Stimulated activated CD4-positive, alpha-beta T cell treated with anti-CD3 and anti-CD28 coated beads, Interleukin-15, amount 100 ng/mL, for 48 hours (primary cell): Measurements from ENCODE around the gene HFM1.
A peak's percentile ranks its signal among the peaks of the same experiment; 100 is the strongest.
"Not testable (repeated sequence)": the region's sequence is repeated elsewhere in the genome, so short reads cannot be mapped to it uniquely, and the experiment has no call there.

Experiments used
- DNase-seq, 2 donors: peaks; one replicate each; pipeline ENCODE4 v3.0.0-alpha.2; 2020; ENCODE audit warnings: low read depth in 2 of 2

HFM1 gene

GRCh38 chr1:91404151-91405012, at the start of gene HFM1:
Gene HFM1 (minus strand): TSS chr1:91404837. CDS start chr1:91401082, 3,755 bp downstream.
- peak; percentile 25 to 33 for DNase-seq

- DNase-seq: no peak
Observed at GRCh38 chr1:91454136-91454535, 49.5 kb upstream of the HFM1 start.

GRCh38 chr1:91450260-91450659, 45.6 kb upstream of the HFM1 start:
- no peak for DNase-seq

GRCh38 chr1:91447782-91448181, 43.1 kb upstream of the HFM1 start:
- DNase-seq: not testable (repeated sequence)

GRCh38 chr1:91441980-91442379, 37.3 kb upstream of the HFM1 start:
- DNase-seq: not testable (repeated sequence)

GRCh38 chr1:91440847-91441246, 36.2 kb upstream of the HFM1 start:
- no peak for DNase-seq

- DNase-seq: no peak
Observed at GRCh38 chr1:91439016-91439415, 34.4 kb upstream of the HFM1 start.

- no peak for DNase-seq
Observed at GRCh38 chr1:91428182-91428798, 23.7 kb upstream of the HFM1 start.

- DNase-seq: no peak
Observed at GRCh38 chr1:91427741-91428140, 23.1 kb upstream of the HFM1 start.

- DNase-seq: not testable (repeated sequence)
Observed at GRCh38 chr1:91422523-91422922, 17.9 kb upstream of the HFM1 start.

- no peak for DNase-seq
Observed at GRCh38 chr1:91412371-91412770, 7.7 kb upstream of the HFM1 start.

GRCh38 chr1:91406773-91407389, 2.2 kb upstream of the HFM1 start:
- DNase-seq: no peak

GRCh38 chr1:91402023-91402422, 2.6 kb downstream of the HFM1 start:
- DNase-seq: no peak

- DNase-seq: no peak
Observed at GRCh38 chr1:91400133-91400725, 4.4 kb downstream of the HFM1 start.

- DNase-seq: no peak
Observed at GRCh38 chr1:91398291-91398690, 6.3 kb downstream of the HFM1 start.

GRCh38 chr1:91397605-91398004, 7.0 kb downstream of the HFM1 start:
- DNase-seq: no peak

- DNase-seq: no peak
Observed at GRCh38 chr1:91393042-91393441, 11.6 kb downstream of the HFM1 start.

GRCh38 chr1:91386109-91386508, 18.5 kb downstream of the HFM1 start:
- no peak for DNase-seq

- DNase-seq: no peak
Observed at GRCh38 chr1:91383456-91383855, 21.2 kb downstream of the HFM1 start.

GRCh38 chr1:91381844-91382243, 22.8 kb downstream of the HFM1 start:
- DNase-seq: no peak

- no peak for DNase-seq
Observed at GRCh38 chr1:91374086-91374485, 30.6 kb downstream of the HFM1 start.

GRCh38 chr1:91372230-91372629, 32.4 kb downstream of the HFM1 start:
- not testable (repeated sequence) for DNase-seq
